Calu3 (cell line): ENCODE measurements around the gene LTB. TPM values are rescaled to one million over a fixed set of nuclear protein-coding genes. Genes with fewer than 3 reads are reported as not detected.

Experiments
- Bru-seq: library from RNA; stranded (reverse); fragments of 400-500 nt; gene quantifications from one replicate; lab custom pipeline; 2021; lab: Mats Ljungman, UMichigan
- BruChase-seq, 2 experiments: library from RNA; stranded (reverse); fragments of 400-500 nt; gene quantifications; one replicate each; lab custom pipeline; 2021; lab: Mats Ljungman, UMichigan
- BruUV-seq: library from RNA; stranded (reverse); fragments of 400-500 nt; replicated peaks from 2 replicates; lab custom pipeline; 2021; lab: Mats Ljungman, UMichigan
- CTCF ChIA-PET: fragments of 300-600 bp; sonication (Branson Sonifier 250); formaldehyde crosslinking; loops from one replicate; lab custom pipeline; 2022; ENCODE audit warnings: antibody characterized with exemption; lab: Charles Lee
- DNase-seq: peaks from one replicate; pipeline ENCODE4 v3.0.0; 2022
- H3K27ac Mint-ChIP-seq: one replicate; pipeline ENCODE4 v1.8.0; 2022; ENCODE audit warnings: mixed read lengths; ENCODE audit not compliant: unreplicated experiment
- H3K27me3 Mint-ChIP-seq: one replicate; pipeline ENCODE4 v1.8.0; 2022; ENCODE audit warnings: mixed read lengths; ENCODE audit not compliant: unreplicated experiment
- H3K36me3 Mint-ChIP-seq: one replicate; pipeline ENCODE4 v1.8.0; 2022; ENCODE audit warnings: mild to moderate bottlenecking, moderate library complexity, mixed read lengths; ENCODE audit not compliant: insufficient read depth, unreplicated experiment
- H3K4me1 Mint-ChIP-seq: one replicate; pipeline ENCODE4 v1.8.0; 2022; ENCODE audit warnings: mild to moderate bottlenecking, low read depth, mixed read lengths; ENCODE audit not compliant: unreplicated experiment
- H3K4me3 Mint-ChIP-seq: one replicate; pipeline ENCODE4 v1.8.0; 2022; ENCODE audit warnings: mild to moderate bottlenecking, low read depth, moderate library complexity, mixed read lengths; ENCODE audit not compliant: unreplicated experiment
- H3K9me3 Mint-ChIP-seq: one replicate; pipeline ENCODE4 v1.8.0; 2022; ENCODE audit warnings: low read depth, mixed read lengths; ENCODE audit not compliant: unreplicated experiment
- CTCF ChIP-seq: fragments of 200-600 bp; IDR thresholded peaks from one replicate; pipeline ENCODE4 v1.8.0; 2022; ENCODE audit warnings: antibody characterized with exemption; ENCODE audit not compliant: unreplicated experiment
- intact Hi-C: fragments of 100-400 bp; cut with micrococcal nuclease; formaldehyde crosslinking; loops from one replicate; pipeline ENCODE4 v1.10.0; 2022; ENCODE audit not compliant: unreplicated experiment
- long read RNA-seq: library from polyadenylated mRNA; stranded (forward); transcript quantifications from one replicate; pipeline ENCODE4 v2.0.0, GENCODE V29; 2022
- total RNA-seq: library from RNA; stranded (reverse); gene quantifications from 2 replicates; pipeline ENCODE4 v1.2.3, GENCODE V29; 2022

Gene LTB
- 0.44 and 1.4 TPM in 2 replicates for total RNA-seq
- Bru-seq, nascent RNA: not detected
- percentile 32 among the genes with signal in this experiment for BruChase-seq, experiment 1, labeled RNA remaining after a 6-hour chase
- BruChase-seq, experiment 2, labeled RNA remaining after a 2-hour chase: not detected
- long read RNA-seq, partial matches to known transcripts: 0 of 1 reads
- long read RNA-seq, other reads (novel, unspliced or antisense): 0 of 1 reads

- intact Hi-C loops: no loop called here
- H3K27me3 Mint-ChIP-seq: peaks cover 29% of the 10 kb centered on the region
- peak within 1 kb of the TSS; percentile 43 for H3K27ac Mint-ChIP-seq
- peak within 1 kb of the TSS; percentile 91 for H3K4me3 Mint-ChIP-seq
- DNase-seq: no peak
- BruUV-seq: no TSS peak
- no peaks in the 10 kb centered on the region for H3K9me3 Mint-ChIP-seq
- CTCF ChIA-PET: interaction anchor here (0.9 to 4.3 kb wide), 5 partner anchors 9 to 35 kb away, joined by 3 to 29 read pairs (median 6); partner anchors contain the start of gene NFKBIL1
- peaks cover 13% of the 10 kb centered on the region for H3K36me3 Mint-ChIP-seq
- peaks cover 26% of the 10 kb centered on the region for H3K4me1 Mint-ChIP-seq
- TF ChIP-seq CTCF: no peak
These were observed at the start of gene LTB for GRCh38 chr6:31582230-31582643. LTB (minus strand) TSS chr6:31582424; CDS start chr6:31582417, 7 bp downstream.

GRCh38 chr6:31631681-31632278 is 49.6 kb upstream of the LTB start:
- Mint-ChIP-seq H3K9me3 (no peaks in the 10 kb centered on the region), H3K4me1 (peaks cover 8% of the 10 kb centered on the region), H3K27me3 (no peaks in the 10 kb centered on the region), H3K36me3 (peaks cover 100% of the 10 kb centered on the region), H3K27ac (peak overlapping the region; percentile 45), H3K4me3 (no peak overlapping the region)
- CTCF ChIA-PET: no interaction called here
- DNase-seq: no peak
- intact Hi-C loops: no loop called here
- no peak for TF ChIP-seq CTCF
- no TSS peak for BruUV-seq

GRCh38 chr6:31631209-31631608 is 49.0 kb upstream of the LTB start:
- Mint-ChIP-seq H3K27me3 (no peaks in the 10 kb centered on the region), H3K36me3 (peaks cover 100% of the 10 kb centered on the region), H3K4me1 (peaks cover 8% of the 10 kb centered on the region), H3K9me3 (no peaks in the 10 kb centered on the region), H3K4me3 (no peak overlapping the region), H3K27ac (peak overlapping the region; percentile 23)
- CTCF ChIA-PET: no interaction called here
- BruUV-seq: TSS peak; percentile 14
- DNase-seq: no peak
- no peak for TF ChIP-seq CTCF
- intact Hi-C loops: no loop called here

GRCh38 chr6:31630177-31630934 is 48.1 kb upstream of the LTB start:
- intact Hi-C loops: no loop called here
- no peak for TF ChIP-seq CTCF
- no peaks in the 10 kb centered on the region for H3K27me3 Mint-ChIP-seq
- peak overlapping the region; percentile 23 for H3K27ac Mint-ChIP-seq
- no peak for DNase-seq
- BruUV-seq: no TSS peak
- CTCF ChIA-PET: no interaction called here
- peaks cover 8% of the 10 kb centered on the region for H3K4me1 Mint-ChIP-seq
- H3K4me3 Mint-ChIP-seq: no peak overlapping the region
- peaks cover 100% of the 10 kb centered on the region for H3K36me3 Mint-ChIP-seq
- no peaks in the 10 kb centered on the region for H3K9me3 Mint-ChIP-seq
